ENCODE results near the gene SLC27A2.

Gene SLC27A2

GRCh38 chr15:50233192-50233736 is 51.3 kb downstream of the SLC27A2 start:
- in situ Hi-C loops (cut with MboI; ENCODE audit: low sequenced_read_pairs), result no loop called here

- in situ Hi-C loops (cut with MboI; ENCODE audit: low sequenced_read_pairs), result no loop called here
Measured at GRCh38 chr15:50234764-50235163, 52.8 kb downstream of the SLC27A2 start.

- in situ Hi-C loops (cut with MboI; ENCODE audit: low sequenced_read_pairs), result no loop called here
Measured at GRCh38 chr15:50235794-50236193, 53.8 kb downstream of the SLC27A2 start.

- in situ Hi-C loops (cut with MboI; ENCODE audit: low sequenced_read_pairs), result no loop called here
Measured at GRCh38 chr15:50236433-50236832, 54.4 kb downstream of the SLC27A2 start.

- in situ Hi-C loops (cut with MboI; ENCODE audit: low sequenced_read_pairs), result no loop called here
Measured at GRCh38 chr15:50238255-50238654, 56.3 kb downstream of the SLC27A2 start.

- in situ Hi-C loops (cut with MboI; ENCODE audit: low sequenced_read_pairs), result no loop called here
Measured at GRCh38 chr15:50241684-50242450, 59.9 kb downstream of the SLC27A2 start.

GRCh38 chr15:50244153-50244552 is 62.2 kb downstream of the SLC27A2 start:
- in situ Hi-C loops (cut with MboI; ENCODE audit: low sequenced_read_pairs), result no loop called here

GRCh38 chr15:50244959-50245624 is 63.1 kb downstream of the SLC27A2 start:
- in situ Hi-C loops (cut with MboI; ENCODE audit: low sequenced_read_pairs), result no loop called here

GRCh38 chr15:50246631-50247030 is 64.6 kb downstream of the SLC27A2 start:
- in situ Hi-C loops (cut with MboI; ENCODE audit: low sequenced_read_pairs), result no loop called here

- in situ Hi-C loops (cut with MboI; ENCODE audit: low sequenced_read_pairs), result no loop called here
Measured at GRCh38 chr15:50247819-50248655, 66.0 kb downstream of the SLC27A2 start.

GRCh38 chr15:50248994-50249582 is 67.1 kb downstream of the SLC27A2 start:
- in situ Hi-C loops (cut with MboI; ENCODE audit: low sequenced_read_pairs), result no loop called here

- in situ Hi-C loops (cut with MboI; ENCODE audit: low sequenced_read_pairs), result no loop called here
Measured at GRCh38 chr15:50249704-50250103, 67.7 kb downstream of the SLC27A2 start.

- in situ Hi-C loops (cut with MboI; ENCODE audit: low sequenced_read_pairs), result no loop called here
Measured at GRCh38 chr15:50250760-50251394, 68.9 kb downstream of the SLC27A2 start.

GRCh38 chr15:50251638-50252182 is 69.7 kb downstream of the SLC27A2 start:
- in situ Hi-C loops (cut with MboI; ENCODE audit: low sequenced_read_pairs), result no loop called here

- in situ Hi-C loops (cut with MboI; ENCODE audit: low sequenced_read_pairs), result no loop called here
Measured at GRCh38 chr15:50252556-50252955, 70.6 kb downstream of the SLC27A2 start.

GRCh38 chr15:50256188-50257041 is 74.4 kb downstream of the SLC27A2 start:
- in situ Hi-C loops (cut with MboI; ENCODE audit: low sequenced_read_pairs), result no loop called here

GRCh38 chr15:50257332-50257731 is 75.3 kb downstream of the SLC27A2 start:
- in situ Hi-C loops (cut with MboI; ENCODE audit: low sequenced_read_pairs), result no loop called here

GRCh38 chr15:50257924-50258323 is 75.9 kb downstream of the SLC27A2 start:
- in situ Hi-C loops (cut with MboI; ENCODE audit: low sequenced_read_pairs), result no loop called here

- in situ Hi-C loops (cut with MboI; ENCODE audit: low sequenced_read_pairs), result no loop called here
Measured at GRCh38 chr15:50259276-50259675, 77.3 kb downstream of the SLC27A2 start.
